Neural cell (in vitro differentiated cells): ENCODE results near the gene SPATA45.

Source experiments
- CTCF ChIP-seq: fragments of 450-650 bp; IDR thresholded peaks from 2 replicates; pipeline ENCODE4 v1.5.1; 2014; ENCODE audit warnings: antibody characterized with exemption, mild to moderate bottlenecking, moderate library complexity; ENCODE audit not compliant: poor library complexity, severe bottlenecking
- EP300 ChIP-seq: fragments of 450-650 bp; conservative IDR thresholded peaks from 2 replicates; pipeline ENCODE4 v1.6.1; 2014; ENCODE audit warnings: antibody characterized with exemption, mild to moderate bottlenecking, moderate library complexity; ENCODE audit not compliant: poor library complexity, severe bottlenecking
- RAD21 ChIP-seq: fragments of 450-650 bp; conservative IDR thresholded peaks from 2 replicates; pipeline ENCODE4 v1.6.1; 2014; ENCODE audit warnings: antibody characterized with exemption, mild to moderate bottlenecking, moderate library complexity
- REST ChIP-seq: IDR thresholded peaks from 2 replicates; pipeline ENCODE4 v1.6.1; 2012; ENCODE audit warnings: borderline replicate concordance
- SMC3 ChIP-seq: fragments of 450-650 bp; conservative IDR thresholded peaks from 2 replicates; pipeline ENCODE4 v1.6.1; 2014; ENCODE audit warnings: antibody characterized with exemption, mild to moderate bottlenecking, moderate library complexity; ENCODE audit not compliant: poor library complexity
- TAF1 ChIP-seq: IDR thresholded peaks from 2 replicates; pipeline ENCODE4 v1.6.1; 2012; ENCODE audit warnings: low read depth

GRCh38 chr1:212867192-212867591, 19.7 kb upstream of the SPATA45 start:
- no peak for TF ChIP-seq EP300
- no peak for TF ChIP-seq REST
- no peak for TF ChIP-seq CTCF
- TF ChIP-seq SMC3, result no peak
- TF ChIP-seq RAD21, result no peak
- no peak for TF ChIP-seq TAF1
